ENCODE data around the gene TTL. TPM values are rescaled to one million over a fixed set of nuclear protein-coding genes. Genes with fewer than 3 reads are reported as not detected.

Gene TTL
- total and polyA plus RNA-seq, 2 of the 13 experiments (the other 11 are each of a cell fraction or from before 2014, with no cell fraction given), result 19.0 to 59.8 TPM

GRCh38 chr2:112482309-112483041, 519 bp downstream of the TTL start (continued):
- TF ChIP-seq MTERF4 (CRISPR knock-in tag; IDR thresholded peaks at IDR 0.05) (peak; percentile 44; the same call in 1 of the 2 replicates), ZNF441 (CRISPR knock-in tag; IDR thresholded peaks at IDR 0.05; ENCODE audit: borderline replicate concordance) (0 out of 2 replicates have a peak, but pooled peaks have one; percentile 49), GATAD1 (CRISPR knock-in tag; IDR thresholded peaks at IDR 0.05) (0 out of 2 replicates have a peak, but pooled peaks have one; percentile 19), SALL2 (CRISPR knock-in tag; IDR thresholded peaks at IDR 0.05) (0 out of 2 replicates have a peak, but pooled peaks have one; percentile 56), ZNF704 (CRISPR knock-in tag; IDR thresholded peaks at IDR 0.05; ENCODE audit: borderline replicate concordance) (0 out of 2 replicates have a peak, but pooled peaks have one; percentile 31), ZNF546 (CRISPR knock-in tag; conservative IDR thresholded peaks at IDR 0.05) (peak; percentile 28; the same call in 1 of the 2 replicates), ZNF615 (CRISPR knock-in tag; IDR thresholded peaks at IDR 0.05; ENCODE audit: borderline replicate concordance) (0 out of 2 replicates have a peak, but pooled peaks have one; percentile 57), NFE2 (CRISPR knock-in tag; IDR thresholded peaks at IDR 0.05) (no peak), ASH2L (IDR thresholded peaks at IDR 0.05; ENCODE audit: insufficient read length, low read depth, low read length) (peak; percentile 85), ARID3A (IDR thresholded peaks at IDR 0.05; ENCODE audit: low read depth, low read length) (peak; percentile 22; the same call in 1 of the 2 replicates), KMT2B (CRISPR knock-in tag; IDR thresholded peaks at IDR 0.05) (peak; percentile 65; the same call in 1 of the 2 replicates), SNAPC5 (CRISPR knock-in tag; IDR thresholded peaks at IDR 0.05; ENCODE audit: borderline replicate concordance) (0 out of 2 replicates have a peak, but pooled peaks have one; percentile 7), KMT2A (CRISPR knock-in tag; IDR thresholded peaks at IDR 0.05) (peak; percentile 78), SUZ12 (IDR thresholded peaks at IDR 0.05; ENCODE audit: low read depth, low read length) (no peak), ZNF670 (CRISPR knock-in tag; IDR thresholded peaks at IDR 0.05; ENCODE audit: borderline replicate concordance) (peak; percentile 26; the same call in 1 of the 2 replicates), ZNF503 (CRISPR knock-in tag; IDR thresholded peaks at IDR 0.05) (0 out of 2 replicates have a peak, but pooled peaks have one; percentile 26), YEATS4 (CRISPR knock-in tag; IDR thresholded peaks at IDR 0.05; ENCODE audit: borderline replicate concordance) (peak; percentile 60; the same call in 1 of the 2 replicates), RAD21 (CRISPR knock-in tag; IDR thresholded peaks at IDR 0.05) (0 out of 2 replicates have a peak, but pooled peaks have one; percentile 5), PHF8 (CRISPR knock-in tag; IDR thresholded peaks at IDR 0.05) (peak; percentile 62), ATF3 (CRISPR knock-in tag; IDR thresholded peaks at IDR 0.05) (0 out of 2 replicates have a peak, but pooled peaks have one; percentile 6)
